ENCODE data around the gene MRPL28.
"Not testable (repeated sequence)": the region's sequence is repeated elsewhere in the genome, so short reads cannot be mapped to it uniquely, and the experiment has no call there.

Gene MRPL28

DNA sequence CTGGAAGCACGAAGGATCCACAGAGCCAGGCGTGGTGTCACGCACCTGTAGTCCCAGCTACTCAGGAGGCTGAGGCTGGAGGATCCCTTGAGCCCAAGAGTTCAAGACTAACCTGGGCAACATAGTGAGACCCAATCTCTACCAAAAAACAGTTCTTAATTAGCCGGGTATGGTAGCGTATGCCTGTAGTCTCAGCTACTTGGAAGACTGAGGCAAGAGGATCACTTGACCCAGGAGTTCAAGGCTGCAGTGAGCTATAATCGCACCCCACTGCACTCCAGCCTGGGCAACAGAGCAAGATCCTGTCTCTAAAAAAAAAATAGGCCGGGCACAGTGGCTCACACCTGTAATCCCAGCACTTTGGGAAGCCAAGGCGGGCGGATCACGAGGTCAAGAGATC, 21.8 kb downstream of the MRPL28 start:
- not testable (repeated sequence) for H3K27ac Mint-ChIP-seq; H3K4me3 Mint-ChIP-seq; H3K27me3 Mint-ChIP-seq (ENCODE audit: low read depth); H3K9me3 Mint-ChIP-seq
- H3K4me1 Mint-ChIP-seq (ENCODE audit: low read depth): peaks cover 12% of the 10 kb centered on the region
- peaks cover 27% of the 10 kb centered on the region for H3K36me3 Mint-ChIP-seq (ENCODE audit: low read depth)

- no peak overlapping the region for H3K4me3 Mint-ChIP-seq
- H3K9me3 Mint-ChIP-seq: no peaks in the 10 kb centered on the region
- no peaks in the 10 kb centered on the region for H3K27me3 Mint-ChIP-seq (ENCODE audit: low read depth)
- H3K27ac Mint-ChIP-seq: no peak overlapping the region
- peaks cover 16% of the 10 kb centered on the region for H3K4me1 Mint-ChIP-seq (ENCODE audit: low read depth)
- peaks cover 27% of the 10 kb centered on the region for H3K36me3 Mint-ChIP-seq (ENCODE audit: low read depth)
Measured at GRCh38 chr16:347203-347602, 23.1 kb downstream of the MRPL28 start.

- H3K27ac Mint-ChIP-seq: no peak overlapping the region
- no peaks in the 10 kb centered on the region for H3K27me3 Mint-ChIP-seq (ENCODE audit: low read depth)
- peaks cover 30% of the 10 kb centered on the region for H3K36me3 Mint-ChIP-seq (ENCODE audit: low read depth)
- H3K9me3 Mint-ChIP-seq: no peaks in the 10 kb centered on the region
- no peak overlapping the region for H3K4me3 Mint-ChIP-seq
- peaks cover 20% of the 10 kb centered on the region for H3K4me1 Mint-ChIP-seq (ENCODE audit: low read depth)
Measured at GRCh38 chr16:346587-346986, 23.8 kb downstream of the MRPL28 start.

DNA sequence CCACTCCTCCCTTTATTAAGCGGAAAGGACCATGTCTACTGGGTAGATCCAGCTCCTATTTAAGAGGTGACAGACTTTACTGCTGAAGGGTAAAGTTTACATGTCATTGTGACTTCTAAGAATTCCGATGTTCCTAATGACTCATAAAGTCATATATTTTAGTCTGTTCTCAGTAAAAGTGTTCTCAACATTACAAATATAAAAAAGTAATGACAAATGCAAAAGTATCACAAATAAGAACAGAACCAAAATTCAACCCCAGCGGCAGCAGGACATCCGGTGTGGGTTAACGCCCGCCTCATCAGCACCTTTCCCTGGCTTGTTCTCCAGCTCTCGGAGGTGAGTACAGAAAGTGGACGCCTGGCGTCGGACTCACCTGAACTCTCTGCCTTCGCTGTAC, 24.6 kb downstream of the MRPL28 start:
- Mint-ChIP-seq H3K27ac (no peak overlapping the region), H3K4me3 (no peak overlapping the region), H3K27me3 (ENCODE audit: low read depth) (no peaks in the 10 kb centered on the region), H3K4me1 (ENCODE audit: low read depth) (peaks cover 20% of the 10 kb centered on the region), H3K36me3 (ENCODE audit: low read depth) (peaks cover 30% of the 10 kb centered on the region), H3K9me3 (no peaks in the 10 kb centered on the region)

GRCh38 chr16:342455-343213, 27.7 kb downstream of the MRPL28 start:
- Mint-ChIP-seq H3K9me3 (no peaks in the 10 kb centered on the region), H3K27ac (no peak overlapping the region), H3K36me3 (ENCODE audit: low read depth) (peaks cover 25% of the 10 kb centered on the region), H3K27me3 (ENCODE audit: low read depth) (no peaks in the 10 kb centered on the region), H3K4me3 (no peak overlapping the region), H3K4me1 (ENCODE audit: low read depth) (peaks cover 26% of the 10 kb centered on the region)

- Mint-ChIP-seq H3K4me1 (ENCODE audit: low read depth) (peaks cover 21% of the 10 kb centered on the region), H3K36me3 (ENCODE audit: low read depth) (peaks cover 18% of the 10 kb centered on the region)
- not testable (repeated sequence) for H3K27me3 Mint-ChIP-seq (ENCODE audit: low read depth); H3K27ac Mint-ChIP-seq; H3K9me3 Mint-ChIP-seq; H3K4me3 Mint-ChIP-seq
Measured at GRCh38 chr16:341974-342336, 28.4 kb downstream of the MRPL28 start.

GRCh38 chr16:341095-341973, 29.0 kb downstream of the MRPL28 start:
- not testable (repeated sequence) for H3K27ac Mint-ChIP-seq; H3K4me3 Mint-ChIP-seq; H3K27me3 Mint-ChIP-seq (ENCODE audit: low read depth); H3K9me3 Mint-ChIP-seq
- H3K4me1 Mint-ChIP-seq (ENCODE audit: low read depth): peaks cover 21% of the 10 kb centered on the region
- H3K36me3 Mint-ChIP-seq (ENCODE audit: low read depth): peaks cover 17% of the 10 kb centered on the region

DNA sequence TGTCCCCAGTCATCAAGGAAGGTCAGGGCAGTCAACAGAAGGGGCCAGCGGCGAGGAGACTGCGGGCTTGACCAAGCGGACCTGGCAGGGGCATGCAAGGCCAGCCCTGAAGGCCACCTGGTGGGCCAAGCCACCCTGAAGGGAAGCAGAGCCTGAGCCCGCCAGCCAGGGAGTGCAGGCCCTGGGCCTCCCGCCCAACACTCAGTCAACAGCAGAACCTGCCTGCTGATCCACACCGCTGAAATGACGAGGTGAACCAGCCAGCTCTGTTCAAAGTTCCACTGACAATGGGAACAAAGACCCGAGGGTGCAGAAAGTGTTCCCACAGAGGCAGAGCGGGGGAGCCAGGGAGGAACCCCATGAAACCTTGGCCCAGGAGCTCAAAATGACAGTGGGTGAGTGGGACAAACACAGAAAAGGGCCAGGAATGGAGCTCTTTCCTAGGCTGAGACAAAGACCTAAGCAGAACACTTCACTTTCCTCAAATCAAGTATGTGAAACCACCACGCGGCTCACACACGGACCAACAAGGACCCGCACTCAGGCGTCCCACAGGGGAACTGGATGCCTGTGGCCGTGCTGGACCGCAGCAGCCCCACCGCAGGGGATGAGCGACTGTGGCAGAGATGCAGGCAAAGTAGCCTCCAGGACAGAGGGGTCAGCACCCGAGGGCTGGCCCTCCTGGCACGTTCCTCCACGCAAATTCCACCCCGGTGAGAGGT, 29.8 kb downstream of the MRPL28 start:
- Mint-ChIP-seq H3K4me1 (ENCODE audit: low read depth) (peaks cover 27% of the 10 kb centered on the region), H3K9me3 (no peaks in the 10 kb centered on the region), H3K36me3 (ENCODE audit: low read depth) (peaks cover 9% of the 10 kb centered on the region), H3K27me3 (ENCODE audit: low read depth) (no peaks in the 10 kb centered on the region), H3K4me3 (no peak overlapping the region), H3K27ac (peak overlapping the region; percentile 63)

DNA sequence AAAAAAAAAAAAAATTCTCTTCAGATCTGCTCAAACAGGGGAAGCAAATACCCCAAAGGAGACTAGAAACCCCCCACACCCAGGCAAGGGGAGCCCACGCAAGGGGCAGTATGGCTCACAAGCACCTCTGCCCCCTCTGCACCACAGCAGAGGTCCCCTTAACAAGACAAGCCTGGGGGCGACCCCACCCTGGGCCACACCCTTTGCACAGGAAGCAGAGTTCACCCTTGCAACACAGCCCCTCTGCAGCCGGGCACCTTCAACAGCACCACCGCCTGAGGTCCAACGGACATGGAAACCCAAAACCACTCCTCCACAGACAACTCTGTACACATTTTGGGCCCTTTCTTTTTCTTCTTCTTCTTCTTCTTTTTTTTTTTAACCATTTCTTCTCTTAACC, 30.7 kb downstream of the MRPL28 start:
- Mint-ChIP-seq H3K9me3 (no peaks in the 10 kb centered on the region), H3K27me3 (ENCODE audit: low read depth) (no peaks in the 10 kb centered on the region), H3K36me3 (ENCODE audit: low read depth) (peaks cover 5% of the 10 kb centered on the region), H3K4me1 (ENCODE audit: low read depth) (peaks cover 32% of the 10 kb centered on the region), H3K27ac (peak overlapping the region; percentile 63), H3K4me3 (peak overlapping the region; percentile 19)

DNA sequence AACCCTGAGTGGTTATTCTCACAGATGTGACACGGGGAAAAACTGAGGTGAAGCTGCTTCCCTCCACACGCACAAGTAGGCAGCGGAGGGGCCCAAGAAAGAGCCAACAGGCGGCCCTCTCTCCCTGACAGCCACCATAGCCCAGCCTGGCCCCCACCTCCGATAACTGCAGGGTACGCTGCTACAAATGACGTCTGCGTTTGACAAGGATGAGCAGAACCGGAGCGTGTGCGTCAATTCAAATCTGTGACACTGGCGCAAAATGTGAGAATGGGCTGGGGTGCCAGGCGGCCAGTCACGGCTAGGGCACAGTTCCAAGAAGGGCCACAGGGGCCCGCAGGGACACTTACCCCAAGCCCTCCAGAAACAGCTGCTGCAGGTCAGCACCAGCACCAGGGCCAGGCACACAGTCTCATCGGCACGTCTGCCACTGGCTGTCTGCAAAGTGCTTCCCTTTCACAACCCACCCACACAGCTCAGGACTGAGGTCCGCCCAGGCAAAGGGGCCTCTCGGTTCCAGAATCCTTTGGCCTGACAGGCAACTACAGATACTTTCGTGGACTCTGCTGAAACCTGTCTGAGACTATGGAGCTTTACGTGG, 32.3 kb downstream of the MRPL28 start:
- no peak overlapping the region for H3K4me3 Mint-ChIP-seq
- H3K9me3 Mint-ChIP-seq: no peaks in the 10 kb centered on the region
- H3K36me3 Mint-ChIP-seq (ENCODE audit: low read depth): peaks cover 3% of the 10 kb centered on the region
- H3K27me3 Mint-ChIP-seq (ENCODE audit: low read depth): no peaks in the 10 kb centered on the region
- no peak overlapping the region for H3K27ac Mint-ChIP-seq
- H3K4me1 Mint-ChIP-seq (ENCODE audit: low read depth): peaks cover 33% of the 10 kb centered on the region

DNA sequence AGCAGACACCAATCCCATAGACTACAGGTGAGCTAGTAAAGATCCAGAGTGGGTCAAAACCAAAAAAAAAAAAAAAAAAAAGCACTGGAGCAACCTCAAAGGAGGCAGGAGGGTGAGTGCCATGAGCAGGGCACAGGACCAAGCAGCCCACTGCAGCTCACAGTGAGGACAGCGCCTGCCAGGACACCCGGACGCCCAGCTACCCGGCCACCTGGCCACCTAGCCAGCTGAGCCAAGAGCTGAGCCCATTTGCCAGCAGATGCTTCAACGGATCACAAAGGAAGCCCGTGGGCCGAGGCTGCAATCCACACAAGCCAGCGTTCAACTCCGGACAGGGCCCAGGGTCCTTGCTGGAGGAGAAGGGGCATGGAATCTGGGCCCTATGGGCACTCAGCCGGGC, 32.9 kb downstream of the MRPL28 start:
- peaks cover 33% of the 10 kb centered on the region for H3K4me1 Mint-ChIP-seq (ENCODE audit: low read depth)
- peaks cover 3% of the 10 kb centered on the region for H3K36me3 Mint-ChIP-seq (ENCODE audit: low read depth)
- H3K4me3 Mint-ChIP-seq: no peak overlapping the region
- H3K9me3 Mint-ChIP-seq: no peaks in the 10 kb centered on the region
- H3K27me3 Mint-ChIP-seq (ENCODE audit: low read depth): no peaks in the 10 kb centered on the region
- no peak overlapping the region for H3K27ac Mint-ChIP-seq

GRCh38 chr16:336269-336668, 34.1 kb downstream of the MRPL28 start:
- Mint-ChIP-seq H3K36me3 (ENCODE audit: low read depth) (no peaks in the 10 kb centered on the region), H3K4me3 (no peak overlapping the region), H3K9me3 (no peaks in the 10 kb centered on the region), H3K27ac (no peak overlapping the region), H3K27me3 (ENCODE audit: low read depth) (no peaks in the 10 kb centered on the region), H3K4me1 (ENCODE audit: low read depth) (peaks cover 29% of the 10 kb centered on the region)

DNA sequence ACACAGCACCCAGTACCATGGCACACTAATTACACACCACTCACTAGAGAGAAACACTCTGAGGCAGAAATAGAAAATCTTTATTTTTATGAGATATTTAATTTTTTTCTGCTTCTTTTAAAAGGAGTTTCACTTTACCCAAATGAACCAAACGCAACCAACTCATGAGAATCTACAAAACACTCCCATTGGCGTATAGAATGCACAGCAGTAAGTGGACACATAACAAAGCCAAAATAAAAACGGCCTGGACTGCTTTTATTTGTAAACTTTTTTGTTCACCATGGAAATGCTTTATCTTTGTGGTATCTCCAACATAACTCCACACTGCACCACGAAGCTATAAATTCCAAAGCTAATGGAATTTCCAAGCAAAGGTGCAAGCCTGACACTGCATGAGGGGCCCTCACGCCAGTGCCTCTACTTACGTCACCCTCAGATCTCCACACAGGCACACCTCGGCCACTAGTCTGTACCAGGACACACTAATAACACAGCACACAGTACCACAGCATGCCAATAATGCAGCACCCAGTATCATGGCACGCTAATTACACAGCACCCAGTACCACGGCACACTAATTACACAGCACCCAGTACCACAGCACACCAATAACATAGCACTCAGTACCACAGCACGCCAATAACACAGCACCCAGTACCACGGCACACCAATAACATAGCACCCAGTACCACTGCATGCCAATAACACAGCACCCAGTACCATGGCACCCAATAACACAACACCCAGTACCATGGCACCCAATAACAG, 35.3 kb downstream of the MRPL28 start:
- H3K27ac Mint-ChIP-seq; H3K4me3 Mint-ChIP-seq; H3K27me3 Mint-ChIP-seq (ENCODE audit: low read depth); H3K36me3 Mint-ChIP-seq (ENCODE audit: low read depth); H3K9me3 Mint-ChIP-seq: not testable (repeated sequence)
- peaks cover 25% of the 10 kb centered on the region for H3K4me1 Mint-ChIP-seq (ENCODE audit: low read depth)
